Osteoblast (primary cell): ENCODE data around the gene GIT1. TPM values are rescaled to one million over a fixed set of nuclear protein-coding genes. Genes with fewer than 3 reads are reported as not detected.
A peak's percentile ranks its signal among the peaks of the same experiment; 100 is the strongest.

Experiments used
- DNase-seq: peaks from one replicate; pipeline ENCODE4 v3.0.0; 2011; ENCODE audit warnings: low spot score, mixed read lengths; ENCODE audit not compliant: insufficient read length; ENCODE audit errors: missing footprints
- H2AFZ ChIP-seq: 2 replicates; pipeline ENCODE4 v1.6.0; 2011; ENCODE audit warnings: mild to moderate bottlenecking, low read length
- H3K27ac ChIP-seq: 2 replicates; pipeline ENCODE4 v1.5.1; 2011; ENCODE audit warnings: mild to moderate bottlenecking, low read depth, low read length, moderate library complexity
- H3K27me3 ChIP-seq: 2 replicates; pipeline ENCODE4 v1.6.0; 2012; ENCODE audit warnings: mild to moderate bottlenecking, control low read depth, inconsistent platforms, low read length, moderate library complexity; ENCODE audit not compliant: insufficient read depth
- H3K36me3 ChIP-seq: 2 replicates; pipeline ENCODE4 v1.5.1; 2011; ENCODE audit warnings: mild to moderate bottlenecking, low read length, control low read depth, moderate library complexity; ENCODE audit not compliant: insufficient read depth
- H3K4me1 ChIP-seq: 2 replicates; pipeline ENCODE4 v1.5.1; 2011; ENCODE audit warnings: mild to moderate bottlenecking, low read length, control low read depth, moderate library complexity; ENCODE audit not compliant: insufficient read depth
- H3K4me2 ChIP-seq: 2 replicates; pipeline ENCODE4 v1.6.0; 2011; ENCODE audit warnings: mild to moderate bottlenecking, low read length; ENCODE audit not compliant: insufficient read depth
- H3K4me3 ChIP-seq: fragments of 200-600 bp; sonication (generic); 3 replicates; pipeline ENCODE4 v1.5.1; 2012; ENCODE audit warnings: mild to moderate bottlenecking, low read length, inconsistent platforms; ENCODE audit not compliant: insufficient read depth
- H3K79me2 ChIP-seq: 2 replicates; pipeline ENCODE4 v1.6.0; 2012; ENCODE audit warnings: mild to moderate bottlenecking, low read length, control low read depth, inconsistent platforms; ENCODE audit not compliant: insufficient read depth
- H3K9me3 ChIP-seq: 2 replicates; pipeline ENCODE4 v1.5.1; 2011; ENCODE audit warnings: low read depth, low read length, control low read depth
- H4K20me1 ChIP-seq: 2 replicates; pipeline ENCODE4 v1.6.0; 2012; ENCODE audit warnings: mild to moderate bottlenecking, low read length, control low read depth; ENCODE audit not compliant: insufficient read depth
- total RNA-seq: library from RNA; depleted of rRNA; stranded (reverse); fragments of >200 nt; gene quantifications from 2 replicates; pipeline ENCODE4 v1.2.3, GENCODE V29; 2012
- TF ChIP-seq, protein P1 (sequence below): IDR thresholded peaks from 2 replicates; pipeline ENCODE4 v1.5.1; 2011; ENCODE audit warnings: mild to moderate bottlenecking, low read depth, low read length, moderate library complexity; ENCODE audit errors: extremely low read depth

GIT1 gene
- total RNA-seq, 1 donor = 34.4 TPM

DNA sequence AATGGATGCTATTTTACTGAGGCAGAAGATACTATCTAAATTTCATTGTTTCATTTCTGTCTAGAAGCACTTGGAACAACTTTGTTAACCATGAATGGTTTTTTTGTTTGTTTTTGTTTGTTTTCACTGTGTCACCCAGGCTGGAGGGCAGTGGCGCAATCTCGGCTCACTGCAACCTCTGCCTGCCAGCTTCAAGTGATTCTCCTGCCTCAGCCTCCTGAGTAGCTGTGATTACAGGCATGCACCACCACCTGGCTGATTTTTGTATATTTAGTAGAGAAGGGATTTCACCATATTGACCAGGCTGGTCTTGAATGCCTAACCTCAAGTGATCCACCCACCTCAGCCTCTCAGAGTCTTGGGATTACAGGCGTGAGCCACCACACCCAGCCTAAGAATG lies 63.1 kb downstream of the GIT1 start:
- H3K36me3 ChIP-seq = peaks cover 32% of the 10 kb centered on the region
- no peak overlapping the region for H3K4me3 ChIP-seq
- TF ChIP-seq, protein P1, sequence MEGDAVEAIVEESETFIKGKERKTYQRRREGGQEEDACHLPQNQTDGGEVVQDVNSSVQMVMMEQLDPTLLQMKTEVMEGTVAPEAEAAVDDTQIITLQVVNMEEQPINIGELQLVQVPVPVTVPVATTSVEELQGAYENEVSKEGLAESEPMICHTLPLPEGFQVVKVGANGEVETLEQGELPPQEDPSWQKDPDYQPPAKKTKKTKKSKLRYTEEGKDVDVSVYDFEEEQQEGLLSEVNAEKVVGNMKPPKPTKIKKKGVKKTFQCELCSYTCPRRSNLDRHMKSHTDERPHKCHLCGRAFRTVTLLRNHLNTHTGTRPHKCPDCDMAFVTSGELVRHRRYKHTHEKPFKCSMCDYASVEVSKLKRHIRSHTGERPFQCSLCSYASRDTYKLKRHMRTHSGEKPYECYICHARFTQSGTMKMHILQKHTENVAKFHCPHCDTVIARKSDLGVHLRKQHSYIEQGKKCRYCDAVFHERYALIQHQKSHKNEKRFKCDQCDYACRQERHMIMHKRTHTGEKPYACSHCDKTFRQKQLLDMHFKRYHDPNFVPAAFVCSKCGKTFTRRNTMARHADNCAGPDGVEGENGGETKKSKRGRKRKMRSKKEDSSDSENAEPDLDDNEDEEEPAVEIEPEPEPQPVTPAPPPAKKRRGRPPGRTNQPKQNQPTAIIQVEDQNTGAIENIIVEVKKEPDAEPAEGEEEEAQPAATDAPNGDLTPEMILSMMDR = no peak
- H3K4me2 ChIP-seq = no peak overlapping the region
- no peaks in the 10 kb centered on the region for H3K9me3 ChIP-seq
- H4K20me1 ChIP-seq = peaks cover 2% of the 10 kb centered on the region
- no peak for DNase-seq
- H3K27ac ChIP-seq = no peak overlapping the region
- no peaks in the 10 kb centered on the region for H3K4me1 ChIP-seq
- H3K27me3 ChIP-seq = no peaks in the 10 kb centered on the region
- H3K79me2 ChIP-seq = peaks cover 4% of the 10 kb centered on the region
- no peak overlapping the region for H2AFZ ChIP-seq

DNA sequence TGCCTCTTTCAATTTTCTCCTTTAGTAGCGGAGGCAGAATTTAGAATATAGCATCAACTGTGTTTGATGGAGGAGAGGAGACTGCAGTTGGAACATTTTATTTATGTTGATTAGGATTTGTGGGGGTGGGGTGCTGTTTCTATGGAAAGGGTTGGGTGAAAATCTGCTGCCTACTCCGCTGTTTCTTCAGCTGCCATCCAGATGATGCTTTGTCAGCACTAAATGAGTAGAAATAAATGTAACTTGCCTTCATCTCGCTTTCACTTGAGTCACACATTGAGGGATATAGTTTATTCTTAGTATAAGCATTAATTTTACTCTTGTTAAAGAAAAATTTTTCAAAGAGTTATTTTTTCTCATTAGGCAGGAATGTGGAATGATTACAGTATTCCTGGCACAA lies 64.8 kb downstream of the GIT1 start:
- peak; percentile 19 for DNase-seq
- no peaks in the 10 kb centered on the region for H3K27me3 ChIP-seq
- H2AFZ ChIP-seq = no peak overlapping the region
- H3K27ac ChIP-seq = no peak overlapping the region
- H3K79me2 ChIP-seq = peaks cover 4% of the 10 kb centered on the region
- H3K4me2 ChIP-seq = no peak overlapping the region
- H3K4me3 ChIP-seq = no peak overlapping the region
- peaks cover 2% of the 10 kb centered on the region for H4K20me1 ChIP-seq
- TF ChIP-seq, protein P1 = no peak
- peaks cover 29% of the 10 kb centered on the region for H3K36me3 ChIP-seq
- no peaks in the 10 kb centered on the region for H3K9me3 ChIP-seq
- H3K4me1 ChIP-seq = no peaks in the 10 kb centered on the region

Other genes starting within 250 kb of the GIT1 start
- 53.6 and 68.4 TPM in 2 replicates for gene TAOK1, start 199.3 kb downstream of the GIT1 start, total RNA-seq
- 8.8 and 9.4 TPM in 2 replicates for gene ABHD15, start 22.6 kb downstream of the GIT1 start, total RNA-seq
- 57.2 and 57.5 TPM in 2 replicates for gene TP53I13, start 20.9 kb downstream of the GIT1 start, total RNA-seq
- 13.0 and 18.5 TPM in 2 replicates for gene ANKRD13B, start 3.5 kb upstream of the GIT1 start, total RNA-seq
- 12.7 and 20.3 TPM in 2 replicates for gene CORO6, start 33.3 kb upstream of the GIT1 start, total RNA-seq